NT2/D1 (cell line): ENCODE measurements around the gene ZNF445.

Experiments
- SUZ12 ChIP-seq: IDR thresholded peaks from 2 replicates; pipeline ENCODE4 v1.6.1; 2011; ENCODE audit not compliant: insufficient read length, insufficient read depth; ENCODE audit errors: extremely low read depth
- YY1 ChIP-seq: IDR thresholded peaks from 2 replicates; pipeline ENCODE4 v1.6.1; 2011; ENCODE audit not compliant: insufficient read length, insufficient read depth
- ZNF274 ChIP-seq: IDR thresholded peaks from 2 replicates; pipeline ENCODE4 v1.6.1; 2011; ENCODE audit warnings: mild to moderate bottlenecking, low read depth, low read length

GRCh38 chr3:44469914-44470313, 7.6 kb downstream of the ZNF445 start:
- no peak for TF ChIP-seq YY1
- TF ChIP-seq SUZ12 = no peak
- TF ChIP-seq ZNF274 = no peak
